Peyer's patch (tissue), 4 donors: ENCODE measurements around the gene RGS17. TPM values are rescaled to one million over a fixed set of nuclear protein-coding genes. Genes with fewer than 3 reads are reported as not detected.

Experiments
- DNase-seq, 3 donors: peaks; one replicate each; pipeline ENCODE4 v3.0.0-alpha.2; 2017 to 2019
- H3K27ac ChIP-seq, 4 donors: fragments of 200-600 bp; sonication (generic); one replicate each; pipeline ENCODE4 v1.5.1; 2016 to 2019
- H3K27me3 ChIP-seq, 2 donors: fragments of 200-600 bp; sonication (generic); one replicate each; pipeline ENCODE4 v1.5.1; 2019
- H3K36me3 ChIP-seq, 3 donors: fragments of 200-600 bp; sonication (generic); one replicate each; pipeline ENCODE4 v1.5.1; 2016 to 2019
- H3K4me1 ChIP-seq, 4 donors: fragments of 200-600 bp; sonication (generic); one replicate each; pipeline ENCODE4 v1.5.1; 2016 to 2019
- H3K4me3 ChIP-seq, 4 donors: fragments of 200-600 bp; sonication (generic); 1 replicate in 3 of 4; 2 replicates in 1 of 4; pipeline ENCODE4 v1.5.1; 2016 to 2019; ENCODE audit warnings: mild to moderate bottlenecking in 1 of 4
- H3K9me3 ChIP-seq, 4 donors: fragments of 200-600 bp; sonication (generic); one replicate each; pipeline ENCODE4 v1.5.1; 2016 to 2019; ENCODE audit warnings: mild to moderate bottlenecking in 1 of 4
- POLR2A ChIP-seq, 2 donors: fragments of 450-650 bp; IDR thresholded peaks; one replicate each; pipeline ENCODE4 v1.5.1; 2017; ENCODE audit warnings: antibody characterized with exemption in 2 of 2, mild to moderate bottlenecking in 2 of 2, moderate library complexity in 2 of 2
- total RNA-seq, 4 donors: library from RNA; depleted of rRNA; stranded (reverse); fragments of >200 nt; gene quantifications; one replicate each; pipeline ENCODE4 v1.1.0, GENCODE V29; 2016
- TF ChIP-seq, protein P1 (sequence below), 6 experiments: fragments of 450-650 bp in 4 of 6; fragments of 200-600 bp in 2 of 6; sonication (generic) in 1 of 6; IDR thresholded peaks; one replicate each; pipeline ENCODE4 v1.5.1; 2017 to 2019; ENCODE audit warnings: antibody characterized with exemption in 6 of 6, mild to moderate bottlenecking in 3 of 6, moderate library complexity in 1 of 6

RGS17 gene
- total RNA-seq, 4 donors from 2014 or later, result 0.18 to 2.5 (median 0.67) TPM; not detected in 1

DNA sequence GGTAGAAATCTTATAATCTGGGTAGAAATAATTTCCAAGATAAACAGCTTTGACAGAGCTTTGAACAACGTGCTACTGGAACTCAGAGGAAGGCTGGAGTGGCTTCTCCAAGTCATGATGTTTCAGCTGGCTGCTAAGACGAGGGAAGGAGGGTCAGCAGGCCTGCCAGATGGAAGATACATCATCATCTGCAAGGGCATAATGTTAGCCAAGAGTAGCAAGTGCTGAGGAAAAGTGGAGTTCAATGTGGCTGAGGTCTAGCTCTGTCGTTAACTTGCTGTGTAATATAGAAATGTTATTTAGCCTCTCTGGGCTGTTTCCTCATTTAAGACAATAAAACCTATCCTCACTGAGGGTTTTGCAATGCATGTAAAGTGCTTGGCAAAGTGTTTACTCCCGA, 35.1 kb downstream of the RGS17 start:
- no peaks in the 10 kb centered on the region for H3K36me3 ChIP-seq
- TF ChIP-seq, protein P1, sequence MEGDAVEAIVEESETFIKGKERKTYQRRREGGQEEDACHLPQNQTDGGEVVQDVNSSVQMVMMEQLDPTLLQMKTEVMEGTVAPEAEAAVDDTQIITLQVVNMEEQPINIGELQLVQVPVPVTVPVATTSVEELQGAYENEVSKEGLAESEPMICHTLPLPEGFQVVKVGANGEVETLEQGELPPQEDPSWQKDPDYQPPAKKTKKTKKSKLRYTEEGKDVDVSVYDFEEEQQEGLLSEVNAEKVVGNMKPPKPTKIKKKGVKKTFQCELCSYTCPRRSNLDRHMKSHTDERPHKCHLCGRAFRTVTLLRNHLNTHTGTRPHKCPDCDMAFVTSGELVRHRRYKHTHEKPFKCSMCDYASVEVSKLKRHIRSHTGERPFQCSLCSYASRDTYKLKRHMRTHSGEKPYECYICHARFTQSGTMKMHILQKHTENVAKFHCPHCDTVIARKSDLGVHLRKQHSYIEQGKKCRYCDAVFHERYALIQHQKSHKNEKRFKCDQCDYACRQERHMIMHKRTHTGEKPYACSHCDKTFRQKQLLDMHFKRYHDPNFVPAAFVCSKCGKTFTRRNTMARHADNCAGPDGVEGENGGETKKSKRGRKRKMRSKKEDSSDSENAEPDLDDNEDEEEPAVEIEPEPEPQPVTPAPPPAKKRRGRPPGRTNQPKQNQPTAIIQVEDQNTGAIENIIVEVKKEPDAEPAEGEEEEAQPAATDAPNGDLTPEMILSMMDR (IDR thresholded peaks at IDR 0.05), result no peak
- no peak for TF ChIP-seq POLR2A (IDR thresholded peaks at IDR 0.05)
- no peaks in the 10 kb centered on the region for H3K4me1 ChIP-seq
- H3K4me3 ChIP-seq, result no peak overlapping the region
- no peaks in the 10 kb centered on the region for H3K9me3 ChIP-seq
- no peak for DNase-seq
- H3K27ac ChIP-seq, result no peak overlapping the region
- no peaks in the 10 kb centered on the region for H3K27me3 ChIP-seq

DNA sequence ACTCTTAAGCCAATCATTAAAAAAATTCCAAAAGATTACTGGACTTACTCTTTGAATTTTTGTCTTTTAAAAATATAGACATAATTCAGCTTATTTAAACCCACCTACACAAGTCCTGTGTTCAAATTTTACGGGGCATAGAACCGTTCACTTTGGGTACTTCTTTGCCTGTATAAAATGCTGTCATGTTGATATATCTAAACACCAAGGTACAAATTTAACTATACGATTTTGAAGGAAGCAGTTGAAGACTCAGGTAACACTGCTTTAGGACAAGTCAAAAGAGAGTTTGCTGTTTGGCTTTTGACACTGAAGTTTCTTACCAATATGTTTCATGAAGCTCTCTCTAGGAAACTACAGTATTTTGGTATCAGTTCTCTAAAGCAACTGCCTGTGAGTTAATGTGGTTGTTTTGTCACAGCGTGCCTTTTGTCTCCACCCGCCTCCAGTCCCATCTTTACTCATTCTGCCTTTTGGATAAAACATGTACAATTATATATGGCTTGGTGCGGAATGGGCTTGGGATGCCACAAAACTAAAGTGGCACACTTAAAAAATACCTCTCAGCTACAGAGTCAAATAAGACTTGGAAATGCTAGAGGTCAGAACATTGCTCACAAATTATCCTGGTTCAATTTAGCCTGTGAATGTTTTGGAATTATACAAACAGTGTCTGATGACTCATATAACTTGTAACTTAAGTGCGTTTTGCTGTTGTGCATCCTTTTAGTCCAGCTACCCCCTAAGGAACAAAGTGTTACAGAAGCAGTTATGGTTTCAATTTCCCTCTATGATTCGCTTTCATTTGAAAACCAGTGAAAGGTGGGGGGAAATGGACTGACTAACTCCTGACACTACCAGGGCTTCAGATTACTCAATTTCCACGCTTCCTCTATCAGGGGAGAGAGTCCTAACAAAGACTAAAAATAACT, 38.7 kb downstream of the RGS17 start:
- Histone ChIP-seq H3K4me3 (no peak overlapping the region), H3K27me3 (no peaks in the 10 kb centered on the region), H3K9me3 (no peaks in the 10 kb centered on the region), H3K27ac (peak overlapping the region in 2 of 4 donors; percentile 28 to 30), H3K4me1 (no peaks in the 10 kb centered on the region), H3K36me3 (no peaks in the 10 kb centered on the region)
- TF ChIP-seq, protein P1 (IDR thresholded peaks at IDR 0.05), result no peak
- no peak for TF ChIP-seq POLR2A (IDR thresholded peaks at IDR 0.05)
- no peak for DNase-seq

DNA sequence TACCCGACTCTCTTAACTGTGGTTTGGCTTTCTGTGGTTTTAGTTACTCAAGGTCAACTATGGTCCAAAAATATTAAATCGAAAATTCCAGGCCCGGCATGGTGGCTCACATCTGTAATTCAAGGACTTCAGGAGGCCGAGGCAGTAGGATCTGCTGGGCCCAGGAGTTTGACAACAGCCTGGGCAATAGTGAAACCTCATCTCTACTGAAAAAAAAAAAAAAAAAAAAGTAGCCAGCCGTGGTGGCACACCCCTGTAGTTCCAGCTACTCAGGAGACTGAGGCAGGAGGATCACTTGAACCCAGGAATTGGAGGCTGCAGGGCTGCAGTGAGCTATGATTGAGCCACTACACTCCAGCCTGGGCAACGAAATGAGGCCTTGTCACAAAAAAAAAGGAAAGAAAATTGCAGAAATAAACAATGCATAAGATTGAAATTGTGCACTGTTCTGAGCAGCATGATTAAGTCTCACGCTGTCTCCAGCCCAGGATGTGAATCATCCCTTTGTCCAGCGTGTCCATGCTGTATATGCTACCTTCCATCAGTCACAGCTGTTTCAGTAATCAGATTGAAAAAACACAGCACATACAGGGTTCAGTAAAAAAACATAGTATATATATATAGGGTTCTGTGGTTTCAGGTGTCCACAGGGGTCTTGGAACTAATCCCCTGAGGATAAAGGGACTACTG, 40.7 kb downstream of the RGS17 start:
- H3K27ac ChIP-seq, result no peak overlapping the region
- no peak for TF ChIP-seq POLR2A (IDR thresholded peaks at IDR 0.05)
- TF ChIP-seq, protein P1 (IDR thresholded peaks at IDR 0.05), result no peak
- H3K9me3 ChIP-seq, result no peaks in the 10 kb centered on the region
- no peak for DNase-seq
- H3K4me3 ChIP-seq, result no peak overlapping the region
- H3K4me1 ChIP-seq, result no peaks in the 10 kb centered on the region
- H3K36me3 ChIP-seq, result no peaks in the 10 kb centered on the region
- H3K27me3 ChIP-seq, result no peaks in the 10 kb centered on the region

DNA sequence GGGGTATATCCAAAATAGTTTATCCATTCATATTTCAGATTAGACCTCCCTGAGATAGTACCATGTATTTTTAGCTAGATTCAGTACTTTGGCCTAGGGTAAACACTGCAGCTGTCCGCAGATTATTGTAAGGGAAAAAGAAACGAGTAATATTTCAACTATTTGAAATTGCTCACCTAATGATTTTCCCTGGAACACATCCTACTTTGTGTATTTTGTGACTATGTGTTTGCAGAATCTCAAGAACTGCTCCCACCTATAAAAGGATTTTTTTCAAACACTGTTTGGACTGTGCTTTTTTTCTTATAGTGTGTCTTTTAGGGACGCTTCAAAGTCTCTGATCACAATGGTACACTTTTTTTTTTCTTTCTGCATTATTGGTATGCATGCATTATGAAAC, 42.3 kb downstream of the RGS17 start:
- no peaks in the 10 kb centered on the region for H3K4me1 ChIP-seq
- no peaks in the 10 kb centered on the region for H3K27me3 ChIP-seq
- no peaks in the 10 kb centered on the region for H3K9me3 ChIP-seq
- TF ChIP-seq, protein P1 (IDR thresholded peaks at IDR 0.05), result no peak
- TF ChIP-seq POLR2A (IDR thresholded peaks at IDR 0.05), result no peak
- no peak overlapping the region for H3K4me3 ChIP-seq
- no peak overlapping the region for H3K27ac ChIP-seq
- no peaks in the 10 kb centered on the region for H3K36me3 ChIP-seq
- DNase-seq, result no peak

DNA sequence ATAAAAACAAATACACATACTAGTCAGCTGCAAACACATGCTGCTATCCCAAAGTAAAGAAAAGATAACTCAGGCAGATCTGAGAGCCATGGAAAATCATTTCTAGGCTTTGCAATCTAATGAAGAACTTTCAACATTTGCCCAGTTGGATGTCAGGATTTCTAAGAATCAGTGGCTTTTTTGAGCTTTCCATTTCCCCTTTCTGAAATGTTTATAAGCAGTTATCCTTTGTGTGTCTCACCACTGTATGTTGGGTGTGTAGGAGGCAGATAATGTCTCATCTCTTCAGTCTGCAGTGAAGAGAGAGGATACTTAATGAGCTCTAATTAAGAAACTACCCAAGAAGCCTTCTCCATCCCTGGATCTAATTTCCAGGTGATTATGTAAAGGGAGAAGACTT, 43.6 kb downstream of the RGS17 start:
- TF ChIP-seq POLR2A (IDR thresholded peaks at IDR 0.05), result no peak
- TF ChIP-seq, protein P1 (IDR thresholded peaks at IDR 0.05), result no peak
- H3K9me3 ChIP-seq, result no peaks in the 10 kb centered on the region
- no peak overlapping the region for H3K27ac ChIP-seq
- no peak for DNase-seq
- no peaks in the 10 kb centered on the region for H3K4me1 ChIP-seq
- H3K4me3 ChIP-seq, result no peak overlapping the region
- no peaks in the 10 kb centered on the region for H3K36me3 ChIP-seq
- no peaks in the 10 kb centered on the region for H3K27me3 ChIP-seq
